ENCODE measurements around the gene LAMTOR1.
A peak's percentile ranks its signal among the peaks of the same experiment; 100 is the strongest.

LAMTOR1 gene

GRCh38 chr11:72084076-72084475 lies 19.0 kb downstream of the LAMTOR1 start:
- no peak for TF ChIP-seq CTCF (IDR thresholded peaks at IDR 0.05; ENCODE audit: low read depth, low read length)
- no peaks in the 10 kb centered on the region for H3K27me3 ChIP-seq (ENCODE audit: insufficient read depth, low read depth, severe bottlenecking)
- H3K9me3 ChIP-seq (ENCODE audit: severe bottlenecking), result no peaks in the 10 kb centered on the region
- no peak overlapping the region for H3K4me3 ChIP-seq (ENCODE audit: low read depth, low read length)
- H3K36me3 ChIP-seq, result 0 out of 2 replicates have a peak, but pooled peaks cover 2% of the 10 kb centered on the region
- no peak overlapping the region for H3K27ac ChIP-seq
- no peak for DNase-seq

GRCh38 chr11:72083414-72083813 lies 19.7 kb downstream of the LAMTOR1 start:
- H3K36me3 ChIP-seq, result 0 out of 2 replicates have a peak, but pooled peaks cover 5% of the 10 kb centered on the region
- TF ChIP-seq CTCF (IDR thresholded peaks at IDR 0.05; ENCODE audit: low read depth, low read length), result no peak
- H3K27ac ChIP-seq, result no peak overlapping the region
- no peak overlapping the region for H3K4me3 ChIP-seq (ENCODE audit: low read depth, low read length)
- H3K9me3 ChIP-seq (ENCODE audit: severe bottlenecking), result no peaks in the 10 kb centered on the region
- no peaks in the 10 kb centered on the region for H3K27me3 ChIP-seq (ENCODE audit: insufficient read depth, low read depth, severe bottlenecking)
- no peak for DNase-seq

GRCh38 chr11:72081821-72082453 lies 21.2 kb downstream of the LAMTOR1 start:
- Histone ChIP-seq H3K9me3 (ENCODE audit: severe bottlenecking) (no peaks in the 10 kb centered on the region), H3K4me3 (ENCODE audit: low read depth, low read length) (no peak overlapping the region), H3K36me3 (peaks cover 3% of the 10 kb centered on the region; the same call in 1 of the 2 replicates), H3K27ac (no peak overlapping the region), H3K27me3 (ENCODE audit: insufficient read depth, low read depth, severe bottlenecking) (no peaks in the 10 kb centered on the region)
- no peak for TF ChIP-seq CTCF (IDR thresholded peaks at IDR 0.05; ENCODE audit: low read depth, low read length)
- DNase-seq, result no peak

- no peaks in the 10 kb centered on the region for H3K9me3 ChIP-seq (ENCODE audit: severe bottlenecking)
- peak overlapping the region; percentile 96 for H3K27ac ChIP-seq
- no peak for TF ChIP-seq CTCF (IDR thresholded peaks at IDR 0.05; ENCODE audit: low read depth, low read length)
- no peaks in the 10 kb centered on the region for H3K27me3 ChIP-seq (ENCODE audit: insufficient read depth, low read depth, severe bottlenecking)
- peak overlapping the region; percentile 9; the same call in 1 of the 2 replicates for H3K4me3 ChIP-seq (ENCODE audit: low read depth, low read length)
- peaks cover 7% of the 10 kb centered on the region for H3K36me3 ChIP-seq
- no peak for DNase-seq
Measured at GRCh38 chr11:72081184-72081644, 21.9 kb downstream of the LAMTOR1 start.

- TF ChIP-seq CTCF (IDR thresholded peaks at IDR 0.05; ENCODE audit: low read depth, low read length), result no peak
- DNase-seq, result peak; percentile 99
Measured at GRCh38 chr11:72080326-72081183, 22.5 kb downstream of the LAMTOR1 start, which contains the start of the genes LRRC51 and NUMA1. Gene LRRC51 (plus strand): TSS chr11:72080850. CDS start chr11:72089084, 8,234 bp downstream. Gene NUMA1 (minus strand): TSS chr11:72080542. CDS start chr11:72035943, 44,599 bp downstream.

More at GRCh38 chr11:72080326-72081183, 22.5 kb downstream of the LAMTOR1 start, which contains the start of the genes LRRC51 and NUMA1:
- H3K36me3 ChIP-seq, result peaks cover 13% of the 10 kb centered on the region
- no peaks in the 10 kb centered on the region for H3K9me3 ChIP-seq (ENCODE audit: severe bottlenecking)
- no peaks in the 10 kb centered on the region for H3K27me3 ChIP-seq (ENCODE audit: insufficient read depth, low read depth, severe bottlenecking)
- peak within 1 kb of the TSS; percentile 96 for H3K4me3 ChIP-seq (ENCODE audit: low read depth, low read length)
- H3K27ac ChIP-seq, result peak within 1 kb of the TSS; percentile 96

All from WERI-Rb-1 (cell line).